Raji (cell line): ENCODE results near the gene PCOLCE2.

Experiments used
- POLR2A ChIP-seq: IDR thresholded peaks from 2 replicates; pipeline ENCODE4 v1.6.1; 2011; ENCODE audit warnings: low read depth, low read length, control low read depth; ENCODE audit not compliant: insufficient read depth

PCOLCE2 gene

DNA sequence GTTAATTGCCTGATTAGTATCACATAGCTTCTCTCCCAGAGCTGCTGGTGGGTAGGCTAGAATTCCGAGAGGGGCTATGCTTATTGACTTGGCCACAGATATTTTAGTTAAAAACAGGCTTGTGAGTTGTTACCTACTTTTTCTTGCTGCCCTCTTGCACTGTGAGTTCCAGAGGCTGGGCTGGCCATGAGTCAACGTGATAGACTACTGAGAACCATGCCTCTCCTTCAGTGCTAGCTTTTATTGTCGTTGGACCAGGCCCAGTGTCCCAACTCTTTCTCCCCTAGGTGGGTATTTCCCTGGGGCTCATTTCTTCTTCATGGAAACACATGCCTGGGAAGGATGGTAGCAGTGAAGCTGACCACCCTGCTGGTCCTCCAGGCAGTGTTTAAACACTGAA, 20.4 kb upstream of the PCOLCE2 start:
- TF ChIP-seq POLR2A = no peak

- TF ChIP-seq POLR2A = no peak
Observed at GRCh38 chr3:142907996-142908395, 19.1 kb upstream of the PCOLCE2 start.

GRCh38 chr3:142904639-142905436, 16.0 kb upstream of the PCOLCE2 start:
- TF ChIP-seq POLR2A = no peak

- no peak for TF ChIP-seq POLR2A
Observed at GRCh38 chr3:142902356-142902755, 13.5 kb upstream of the PCOLCE2 start.

DNA sequence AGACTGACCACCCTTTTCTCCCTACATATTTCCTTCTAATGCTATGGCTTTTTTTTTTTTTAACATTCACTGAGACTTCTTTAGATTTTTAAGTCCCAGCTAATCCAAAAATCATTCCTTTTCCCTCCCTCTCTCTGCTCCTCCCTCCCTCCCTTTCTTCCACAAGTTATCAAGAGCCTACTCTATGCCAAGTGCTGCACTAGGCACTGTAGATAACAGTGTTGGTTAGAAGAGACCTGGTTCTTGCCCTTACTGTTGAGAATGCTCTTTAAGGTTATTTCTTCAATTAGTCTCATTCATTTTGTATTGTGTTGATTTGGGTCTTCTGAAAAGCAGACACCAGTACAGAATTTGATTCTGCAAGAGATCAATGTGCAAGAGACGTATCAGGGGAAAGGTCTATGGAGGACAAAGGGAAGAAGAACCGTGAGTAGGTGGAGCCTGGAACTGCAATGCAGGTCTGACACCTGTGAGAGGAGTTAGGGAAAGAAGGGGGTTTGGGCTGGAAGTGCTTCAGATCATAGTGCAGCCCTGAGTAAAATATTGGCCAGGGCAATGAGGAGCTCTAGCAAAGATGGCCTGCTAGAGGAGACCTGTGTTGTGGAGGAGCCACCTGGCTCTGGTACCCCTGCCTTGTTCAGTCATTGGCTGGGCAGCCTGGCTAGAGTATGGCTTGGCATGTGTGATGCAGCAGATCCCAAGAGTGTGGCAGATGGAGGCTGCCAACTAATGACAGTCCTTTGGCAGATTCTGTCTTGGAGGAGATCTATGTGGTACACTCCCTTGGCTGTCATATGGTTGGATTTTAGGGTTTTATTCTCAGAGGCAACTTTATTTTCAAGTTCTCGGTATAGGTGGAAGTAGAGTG, 9.7 kb upstream of the PCOLCE2 start:
- no peak for TF ChIP-seq POLR2A

DNA sequence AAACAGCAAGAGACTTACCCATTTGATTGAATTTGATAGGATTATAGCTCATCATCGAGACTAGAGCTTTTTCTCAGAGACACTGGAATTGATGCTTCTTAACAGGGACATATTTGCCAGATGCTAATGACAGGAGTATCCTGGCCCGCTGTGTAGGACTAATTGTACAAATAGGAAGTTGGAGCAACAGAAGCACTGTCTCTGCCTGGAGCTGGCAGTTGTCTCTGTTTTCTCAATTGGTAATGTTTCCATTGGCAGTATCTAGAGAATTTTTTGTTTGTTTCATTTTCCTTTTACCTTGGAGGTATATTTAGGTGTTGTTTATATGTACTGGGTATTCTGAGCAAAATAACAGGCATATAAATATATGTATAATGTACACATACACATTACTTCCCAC, 8.9 kb upstream of the PCOLCE2 start:
- TF ChIP-seq POLR2A = no peak

DNA sequence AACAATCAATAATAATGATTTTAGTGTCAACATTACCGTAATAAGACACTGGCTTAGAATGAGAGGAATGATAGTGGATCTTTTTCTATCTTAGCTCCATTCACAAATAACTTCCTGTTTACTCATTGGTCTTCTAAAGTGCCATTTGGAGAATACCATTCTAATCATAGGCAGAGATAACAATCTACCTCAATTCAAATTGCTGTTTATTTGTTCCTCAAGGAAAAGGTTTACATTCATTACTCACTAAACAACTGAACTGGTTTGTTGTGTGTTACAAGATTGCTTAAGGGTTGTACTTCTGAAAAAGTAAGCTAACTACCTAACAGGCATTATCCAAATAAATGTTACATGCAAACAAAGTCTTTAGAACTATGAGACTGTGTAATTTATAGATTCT, 8.1 kb upstream of the PCOLCE2 start:
- TF ChIP-seq POLR2A = no peak

- TF ChIP-seq POLR2A = no peak
Observed at GRCh38 chr3:142896201-142896755, 7.4 kb upstream of the PCOLCE2 start.

DNA sequence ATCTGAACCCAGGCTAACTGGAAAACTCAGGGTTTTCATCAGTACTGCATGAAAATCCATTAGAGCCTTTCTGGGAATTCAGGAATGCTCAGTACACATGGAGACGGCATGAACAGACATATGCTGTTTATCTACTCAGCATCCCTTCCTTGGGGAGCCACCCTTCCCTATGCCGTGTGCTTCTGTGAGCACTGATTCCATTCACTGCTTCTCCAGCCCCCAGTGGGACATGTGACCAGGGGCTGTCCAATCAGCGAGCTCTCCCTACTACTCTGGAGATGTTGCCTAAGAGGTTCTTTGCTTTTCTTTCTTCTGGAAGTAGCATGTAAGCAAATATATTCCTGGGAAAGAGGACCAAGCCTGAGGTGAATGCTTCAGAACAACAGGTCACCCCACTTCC, 5.6 kb upstream of the PCOLCE2 start:
- TF ChIP-seq POLR2A = no peak

GRCh38 chr3:142892714-142893113, 3.8 kb upstream of the PCOLCE2 start:
- TF ChIP-seq POLR2A = no peak

GRCh38 chr3:142890592-142890991, 1.7 kb upstream of the PCOLCE2 start:
- TF ChIP-seq POLR2A = no peak

DNA sequence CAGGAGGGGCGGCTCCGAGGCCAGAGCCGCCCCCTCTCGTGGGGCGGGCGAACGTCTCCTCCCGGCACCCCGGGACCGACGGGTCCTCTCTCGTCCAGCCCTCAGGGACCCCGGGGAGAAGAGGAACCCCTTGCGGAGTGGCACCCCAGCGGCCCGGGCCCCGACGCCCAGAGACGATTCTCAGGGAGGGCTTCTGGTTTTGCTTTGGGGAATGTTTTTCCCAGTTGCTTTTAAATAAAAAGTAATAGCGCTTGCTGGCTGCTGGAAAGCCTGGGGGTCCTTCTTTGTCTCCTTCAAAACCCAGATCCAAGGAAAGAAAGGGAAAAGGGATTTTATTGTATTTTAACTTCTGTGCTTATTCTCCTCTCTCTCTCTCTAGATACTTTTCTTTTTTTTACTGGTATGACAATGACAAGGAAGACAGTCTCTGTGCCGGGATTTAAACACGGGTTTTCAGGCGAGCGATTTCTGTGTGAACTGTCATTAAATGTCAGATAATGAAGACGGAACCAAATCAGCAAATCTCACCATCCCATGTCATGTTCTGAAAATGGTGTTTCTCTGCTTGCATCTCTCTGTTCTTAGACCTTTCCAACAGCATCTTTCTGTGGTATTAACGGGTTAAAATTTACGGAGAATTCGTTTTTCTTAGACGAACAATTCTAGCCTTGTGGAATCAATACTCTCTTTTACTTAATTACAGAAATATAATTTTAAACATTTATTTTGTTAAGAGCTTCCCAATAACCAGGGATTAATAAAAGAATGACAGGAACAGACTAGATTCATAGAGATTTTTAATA, 530 bp upstream of the PCOLCE2 start:
- TF ChIP-seq POLR2A = no peak

DNA sequence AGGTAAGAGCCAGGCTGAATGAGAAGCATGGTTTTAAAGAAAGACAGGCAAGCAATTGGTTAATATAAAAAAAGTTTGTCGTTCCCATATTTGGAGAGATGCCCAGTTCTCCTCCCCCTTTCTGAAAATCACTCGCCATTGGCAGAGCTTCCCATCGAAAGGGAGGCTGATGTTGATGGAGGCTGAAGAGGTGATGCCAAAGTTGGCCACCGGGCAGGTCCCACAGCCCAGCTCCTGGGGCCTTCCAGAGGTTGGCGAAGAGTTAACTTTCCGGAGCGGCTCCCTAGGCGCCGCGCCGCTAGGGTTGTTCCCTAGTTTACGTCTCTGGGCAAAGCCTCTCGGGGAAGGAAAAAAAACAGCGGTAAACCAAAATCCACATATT, 793 bp downstream of the PCOLCE2 start:
- TF ChIP-seq POLR2A = no peak

DNA sequence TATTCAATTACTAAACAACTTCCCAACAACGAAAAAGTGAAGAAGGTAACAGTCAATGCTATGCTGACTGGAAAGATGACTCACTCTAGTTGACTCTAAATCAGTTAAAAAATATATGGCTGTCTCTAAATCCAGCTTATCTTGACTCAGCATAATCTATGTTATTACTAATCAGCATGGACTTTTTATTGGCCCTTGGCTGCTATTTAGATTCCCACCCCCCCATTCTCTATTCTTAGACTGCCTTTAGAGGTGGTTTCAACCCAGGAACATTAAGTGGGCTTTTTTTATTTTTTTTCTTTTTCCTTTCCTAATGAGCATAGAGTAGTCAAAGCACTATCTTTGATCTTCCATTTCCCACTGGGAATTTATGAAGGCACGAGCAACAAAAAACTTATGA, 1.9 kb downstream of the PCOLCE2 start:
- no peak for TF ChIP-seq POLR2A

GRCh38 chr3:142886021-142886420, 2.9 kb downstream of the PCOLCE2 start:
- no peak for TF ChIP-seq POLR2A
